ENCODE results near the gene BANP.

DNA sequence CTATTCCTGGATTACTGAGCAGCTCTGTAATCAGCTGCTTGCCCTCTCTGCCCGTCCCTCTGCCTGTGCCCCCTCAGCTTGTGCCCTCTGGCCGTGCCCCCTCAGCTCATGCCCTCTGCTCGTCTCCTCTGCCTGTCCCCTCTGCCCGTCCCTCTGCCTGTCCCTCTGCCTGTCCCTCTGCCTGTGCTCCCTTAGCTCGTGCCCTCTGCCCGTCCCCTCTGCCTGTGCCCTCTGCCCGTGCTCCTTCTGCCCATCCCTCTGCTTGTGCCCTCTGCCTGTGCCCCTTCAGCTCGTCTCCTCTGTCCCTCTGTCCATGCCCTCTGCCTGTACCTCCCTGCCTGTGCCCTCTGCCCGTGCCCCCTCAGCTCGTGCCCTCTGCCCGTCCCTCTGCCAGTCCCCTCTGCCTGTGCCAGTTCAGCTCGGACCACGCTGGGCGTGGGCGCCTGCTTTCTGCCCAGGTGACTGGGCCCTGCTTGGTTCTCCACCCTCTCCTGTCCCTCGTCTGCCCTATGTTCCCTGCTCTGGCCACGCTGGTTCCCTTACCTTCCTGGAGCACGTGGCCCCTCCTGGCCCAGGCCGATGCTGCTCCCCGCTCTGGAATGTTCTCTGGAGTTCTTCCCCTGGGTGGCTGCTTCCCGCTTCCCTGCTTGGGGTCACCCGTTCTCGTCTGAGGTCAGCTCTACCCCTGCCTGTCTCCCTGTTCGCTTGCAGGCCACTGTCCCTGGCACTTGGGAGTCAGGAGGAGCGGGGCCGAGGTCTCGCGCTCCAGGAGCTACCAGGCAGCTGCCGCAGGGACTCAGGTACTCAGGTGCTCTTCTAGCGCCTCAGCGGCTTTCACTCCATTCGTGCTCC, 63.9 kb downstream of the BANP start:
- TF ChIP-seq, protein P1, sequence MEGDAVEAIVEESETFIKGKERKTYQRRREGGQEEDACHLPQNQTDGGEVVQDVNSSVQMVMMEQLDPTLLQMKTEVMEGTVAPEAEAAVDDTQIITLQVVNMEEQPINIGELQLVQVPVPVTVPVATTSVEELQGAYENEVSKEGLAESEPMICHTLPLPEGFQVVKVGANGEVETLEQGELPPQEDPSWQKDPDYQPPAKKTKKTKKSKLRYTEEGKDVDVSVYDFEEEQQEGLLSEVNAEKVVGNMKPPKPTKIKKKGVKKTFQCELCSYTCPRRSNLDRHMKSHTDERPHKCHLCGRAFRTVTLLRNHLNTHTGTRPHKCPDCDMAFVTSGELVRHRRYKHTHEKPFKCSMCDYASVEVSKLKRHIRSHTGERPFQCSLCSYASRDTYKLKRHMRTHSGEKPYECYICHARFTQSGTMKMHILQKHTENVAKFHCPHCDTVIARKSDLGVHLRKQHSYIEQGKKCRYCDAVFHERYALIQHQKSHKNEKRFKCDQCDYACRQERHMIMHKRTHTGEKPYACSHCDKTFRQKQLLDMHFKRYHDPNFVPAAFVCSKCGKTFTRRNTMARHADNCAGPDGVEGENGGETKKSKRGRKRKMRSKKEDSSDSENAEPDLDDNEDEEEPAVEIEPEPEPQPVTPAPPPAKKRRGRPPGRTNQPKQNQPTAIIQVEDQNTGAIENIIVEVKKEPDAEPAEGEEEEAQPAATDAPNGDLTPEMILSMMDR (IDR thresholded peaks at IDR 0.05), result no peak
- TF ChIP-seq POLR2A (IDR thresholded peaks at IDR 0.05), result no peak

All from heart left ventricle (tissue), 13 donors.